Activated CD4-positive, alpha-beta T cell treated with anti-CD3 and anti-CD28 coated beads, Interleukin-2, Interleukin-6, amounts not matched to agents 100 ng/mL and 50 ng/mL, durations not matched to agents 16 hours and 8 hours (primary cell): ENCODE data around the gene KRT2.

Experiments used
- DNase-seq: peaks from one replicate; pipeline ENCODE4 v3.0.0-alpha.2; 2020

The KRT2 gene

DNA sequence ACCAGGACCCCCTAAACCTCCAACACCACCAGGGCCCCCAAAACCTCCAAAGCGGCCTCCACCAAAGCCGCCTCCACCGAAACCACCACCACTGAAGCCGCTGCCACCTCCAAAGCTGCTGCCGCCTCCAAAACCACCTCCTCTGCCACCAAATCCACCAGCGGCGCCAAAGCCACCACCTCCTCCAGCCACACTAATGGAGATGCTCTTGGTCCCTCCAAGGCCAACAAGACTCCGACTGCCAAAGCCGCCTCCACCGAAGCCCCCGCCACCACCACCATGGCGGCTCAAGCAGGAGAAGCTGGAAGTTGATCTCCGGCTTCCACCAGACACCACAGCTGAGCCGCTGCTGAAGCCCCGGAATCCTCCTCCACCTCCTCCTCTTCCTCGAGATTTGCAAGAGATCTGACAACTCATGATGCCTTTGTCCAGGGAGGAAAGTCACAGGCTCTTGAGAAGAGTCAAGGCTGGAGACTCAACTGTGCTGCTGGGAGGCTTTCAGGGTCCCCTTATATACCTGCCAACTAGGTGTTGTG, at the start of gene KRT2:
Gene KRT2 (minus strand): TSS at position 486 of the 536 bp plus-strand sequence. CDS start 69 bp downstream, at position 417.
- DNase-seq = no peak

DNA sequence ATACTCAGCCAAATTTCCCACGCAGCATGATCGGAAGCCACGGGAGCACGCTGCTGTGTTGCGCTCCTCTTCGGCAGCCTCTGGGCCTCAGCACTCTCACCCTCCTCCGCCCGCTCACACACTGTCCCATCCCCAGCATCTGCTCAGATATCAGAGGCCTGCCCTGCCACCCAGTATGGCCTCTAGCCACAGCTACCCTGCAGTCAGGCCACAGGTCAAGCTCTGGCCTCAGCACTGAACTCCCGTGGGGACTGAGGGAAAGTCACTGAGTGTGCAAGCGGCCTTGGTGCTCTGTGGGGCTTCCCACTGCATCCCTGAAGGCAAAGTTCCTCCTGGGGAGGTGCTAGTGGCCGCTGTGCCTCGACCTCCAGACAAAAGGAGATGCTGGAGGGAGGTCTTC, 49.3 kb upstream of the KRT2 start:
- no peak for DNase-seq

DNA sequence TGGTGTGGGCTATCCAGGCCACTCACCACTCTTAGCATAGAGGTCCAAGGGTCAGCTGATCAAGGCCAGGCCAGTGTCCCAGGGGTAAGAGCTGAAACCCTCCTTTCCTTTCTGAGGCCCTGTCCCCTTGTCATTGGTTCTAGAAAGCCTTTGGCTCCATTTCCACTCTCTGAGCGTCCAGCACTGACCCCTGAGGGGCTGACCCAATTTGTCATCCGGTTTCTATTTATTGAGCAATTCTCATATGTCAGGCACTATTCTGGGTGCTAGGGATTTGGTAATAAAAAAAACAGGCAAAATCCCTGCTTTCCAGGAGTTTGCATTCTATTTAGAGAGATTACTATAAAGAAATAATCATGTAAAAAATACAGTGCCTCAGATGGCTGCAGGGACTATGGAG, 47.9 kb upstream of the KRT2 start:
- DNase-seq = no peak

DNA sequence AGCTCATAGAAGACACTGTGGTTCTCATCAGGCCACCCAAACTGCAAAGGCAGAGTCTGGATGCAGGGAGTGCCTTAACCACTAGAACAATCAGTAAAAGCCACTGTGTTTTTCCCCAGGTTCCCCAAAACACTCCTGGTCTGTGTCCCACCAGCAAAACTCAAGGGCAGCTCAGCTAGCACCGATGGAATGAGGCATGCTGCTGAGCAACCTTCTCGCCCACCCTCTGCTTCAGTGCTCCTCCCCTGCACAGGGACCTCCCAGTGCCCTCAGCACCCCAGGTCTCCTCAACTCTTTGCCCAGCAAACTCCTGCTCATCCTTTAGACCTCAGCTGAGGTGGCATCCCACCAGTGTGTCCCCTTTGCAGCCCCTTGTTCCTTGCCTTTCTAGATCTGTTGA, 47.4 kb upstream of the KRT2 start:
- DNase-seq = no peak

DNA sequence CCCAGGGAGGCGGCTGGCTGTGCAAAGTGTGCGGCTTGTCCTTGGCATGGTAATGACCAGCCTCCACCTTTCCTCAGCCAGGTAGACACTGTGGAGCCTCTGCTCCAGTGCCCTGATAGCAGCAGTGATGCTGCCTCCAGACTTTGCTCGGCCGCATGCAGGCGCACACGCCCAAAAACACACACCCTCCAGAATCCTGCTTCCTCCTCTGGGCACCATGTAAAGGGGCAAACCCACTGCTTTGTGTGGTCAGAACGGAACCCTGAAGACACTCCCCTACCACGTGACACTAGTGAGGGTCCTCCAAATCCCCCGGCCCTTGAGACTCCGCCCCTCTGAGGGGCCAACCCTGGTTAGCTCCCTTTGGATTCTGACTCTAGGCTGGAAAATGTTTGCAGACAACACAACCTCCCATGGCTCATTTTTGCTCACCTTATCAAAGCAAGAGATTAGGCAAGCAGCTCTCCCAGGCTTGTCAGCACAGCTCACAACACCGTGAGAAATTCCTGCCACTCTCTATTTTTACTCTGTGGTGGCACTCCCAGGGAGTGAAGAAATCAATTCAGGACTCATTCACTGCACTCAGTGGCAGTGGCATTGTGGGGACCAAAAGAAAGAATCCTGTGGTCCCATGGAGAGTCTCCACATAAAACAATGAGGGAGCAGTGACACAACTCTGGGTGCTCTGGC, 46.8 kb upstream of the KRT2 start:
- no peak for DNase-seq

DNA sequence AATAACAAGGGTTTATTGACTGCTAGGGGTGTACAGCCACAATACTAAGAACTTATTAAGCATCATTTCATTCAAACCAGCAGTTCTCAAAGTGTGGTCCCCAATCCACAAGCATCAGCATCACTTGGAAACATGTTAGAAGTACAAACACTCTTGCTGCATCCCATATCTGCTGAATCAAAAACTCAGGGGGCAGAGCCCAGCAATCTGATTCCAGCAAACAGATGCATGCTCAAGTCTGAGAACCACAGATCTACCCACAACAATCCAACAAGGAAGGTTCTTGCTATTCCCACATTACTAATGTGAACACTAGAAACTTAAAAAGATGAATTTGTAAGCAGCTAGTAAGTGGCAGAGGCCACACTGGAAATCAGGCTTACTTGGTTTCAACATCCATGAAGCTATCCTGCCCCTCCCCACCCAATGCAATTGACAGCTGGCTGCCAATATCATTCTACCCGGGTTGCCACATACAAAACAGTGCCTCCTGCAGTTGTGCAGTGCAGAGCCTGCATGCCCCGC, 45.1 kb upstream of the KRT2 start:
- no peak for DNase-seq

DNA sequence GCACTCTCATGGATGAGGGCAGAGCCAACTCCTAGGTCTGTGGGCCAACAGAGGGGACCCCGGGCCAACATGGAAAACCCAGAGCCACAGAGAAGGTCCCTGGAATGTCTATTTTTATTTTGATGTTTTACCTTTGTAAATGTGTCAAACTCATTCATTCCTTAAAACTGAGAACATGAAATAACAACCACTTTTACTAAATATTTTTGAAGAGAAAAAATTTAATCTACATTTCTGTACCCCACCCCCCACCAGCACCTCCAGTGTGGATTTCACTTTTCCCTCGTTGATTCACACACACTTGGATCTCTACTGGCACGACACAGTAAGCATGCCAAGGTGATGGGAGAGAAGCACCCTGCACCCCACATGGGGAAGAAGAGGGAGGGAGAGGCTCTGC, 44.6 kb upstream of the KRT2 start:
- no peak for DNase-seq

DNA sequence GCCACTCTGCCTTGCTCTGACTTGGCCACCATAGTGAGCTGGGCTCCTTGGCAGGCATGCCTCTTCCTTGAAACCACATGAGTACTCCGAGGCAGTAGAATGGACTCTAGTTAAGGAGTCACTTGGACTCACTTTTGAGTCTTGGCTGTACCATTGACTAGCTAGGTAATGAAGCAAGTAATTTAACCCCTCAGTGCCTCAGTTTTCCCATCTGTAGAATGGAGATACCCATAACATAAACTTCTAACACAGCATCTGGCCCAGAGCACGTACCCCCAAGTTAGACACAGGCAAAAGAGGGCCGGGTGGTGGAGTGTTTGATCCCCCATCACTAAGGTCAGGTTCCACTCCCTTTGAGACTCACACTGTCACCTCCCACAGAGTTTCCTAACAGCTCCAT, 43.0 kb upstream of the KRT2 start:
- no peak for DNase-seq

DNA sequence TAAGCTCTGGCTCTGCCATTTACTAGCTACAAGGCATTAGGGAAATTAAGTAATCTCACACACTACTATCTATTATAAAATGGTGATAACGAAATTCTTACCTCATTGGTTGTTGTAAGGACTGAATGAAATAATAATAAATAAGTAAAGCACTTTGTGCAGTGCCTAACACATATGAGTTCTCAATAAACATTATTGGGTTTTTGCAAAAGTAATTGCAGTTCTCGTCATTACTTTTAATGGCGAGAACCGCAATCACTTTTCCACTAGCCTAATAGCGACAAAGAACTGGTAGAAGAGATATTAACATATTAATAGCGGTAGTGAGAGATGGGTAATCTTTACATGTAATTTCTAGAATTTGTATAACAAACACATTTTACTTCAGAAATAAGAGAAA, 42.1 kb upstream of the KRT2 start:
- no peak for DNase-seq

DNA sequence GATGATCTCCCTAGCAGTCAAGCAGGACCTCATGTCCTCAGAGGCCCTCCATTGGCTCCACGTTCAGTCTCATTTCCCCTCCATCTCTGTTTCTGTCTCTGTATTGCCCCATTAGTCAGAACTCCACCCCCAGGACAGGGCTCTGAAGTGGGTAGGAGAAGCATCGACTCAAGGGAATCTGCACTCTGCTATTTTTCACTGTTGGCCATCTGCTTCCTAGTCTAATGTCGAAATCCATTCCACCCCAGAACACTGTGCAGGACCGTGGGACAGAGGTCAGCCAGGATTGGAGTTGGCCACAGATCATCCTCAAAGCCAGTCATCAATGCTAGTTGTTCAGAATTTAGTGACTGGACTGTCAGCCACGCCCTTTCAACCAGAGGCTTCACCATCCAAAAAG, 41.2 kb upstream of the KRT2 start:
- no peak for DNase-seq

DNA sequence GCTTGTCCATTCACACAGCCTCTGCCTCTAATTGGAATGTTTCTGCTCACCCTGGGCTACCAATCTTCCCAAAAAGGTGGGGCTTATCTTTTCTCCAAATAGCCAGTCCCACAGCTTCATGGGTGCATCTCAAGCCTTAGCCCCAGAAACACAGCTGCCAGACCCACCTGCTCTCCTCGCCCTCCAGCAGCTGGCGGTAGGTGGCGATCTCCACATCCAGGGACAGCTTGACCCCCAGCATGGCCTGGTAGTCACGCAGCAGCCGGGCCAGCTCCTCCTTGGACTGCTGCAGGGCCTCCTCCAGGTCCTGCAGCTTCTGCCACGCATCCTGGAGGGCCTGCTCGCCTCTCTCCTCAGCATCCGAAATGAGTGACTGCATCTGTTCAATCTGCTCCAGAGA, 40.2 kb upstream of the KRT2 start:
- no peak for DNase-seq

DNA sequence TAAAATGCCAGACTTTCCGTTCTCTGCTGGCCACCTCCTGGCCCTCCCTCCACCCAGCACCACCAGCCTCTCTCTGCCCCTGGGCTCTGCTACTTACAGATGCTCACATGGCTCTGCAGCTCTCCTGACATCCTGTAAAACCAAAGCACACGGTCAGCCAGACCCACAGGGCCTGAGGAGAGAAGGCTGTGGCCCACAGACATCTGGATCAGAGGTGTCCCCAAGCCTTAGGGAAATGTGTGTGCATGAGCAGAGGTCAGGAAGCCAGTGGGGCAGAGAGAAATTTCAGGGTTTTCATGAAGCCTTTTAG, 39.8 kb upstream of the KRT2 start:
- DNase-seq = no peak

DNA sequence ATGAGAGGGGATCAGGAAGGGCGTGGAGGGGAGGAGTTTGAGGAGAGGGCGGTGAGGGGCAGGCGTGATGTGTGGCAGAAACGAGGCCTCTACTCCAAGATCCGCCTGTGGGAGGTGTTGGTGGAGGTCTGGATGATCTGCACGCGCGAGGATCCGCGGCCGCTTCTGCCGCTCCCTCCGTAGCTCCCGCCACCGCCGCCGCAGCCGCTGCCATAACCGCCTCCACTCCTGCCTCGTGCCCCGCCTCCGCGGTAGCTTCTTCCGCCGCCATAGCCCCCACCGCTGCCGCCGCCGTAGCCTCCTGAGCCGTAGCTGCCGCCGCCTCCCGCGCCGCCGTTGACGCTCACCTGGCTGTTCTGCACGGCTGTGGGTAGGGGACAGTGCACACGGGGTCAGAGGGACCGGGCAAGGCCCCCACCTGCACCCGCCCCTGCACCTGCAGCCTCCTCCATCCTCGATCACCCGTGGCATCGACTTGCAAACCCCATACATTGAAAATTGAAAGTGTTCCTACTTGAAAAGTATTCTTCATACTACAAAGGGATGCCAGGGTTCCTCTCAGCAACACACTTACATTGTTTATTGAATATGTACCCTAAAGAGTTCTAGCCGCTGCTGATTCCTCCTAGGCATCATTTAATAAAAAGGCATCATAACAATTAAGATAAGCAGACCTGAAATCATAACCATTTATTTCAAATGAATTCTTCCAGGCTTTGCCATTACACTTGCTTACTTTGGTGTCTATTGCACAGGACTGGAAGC, 39.2 kb upstream of the KRT2 start:
- peak; percentile 22 for DNase-seq

DNA sequence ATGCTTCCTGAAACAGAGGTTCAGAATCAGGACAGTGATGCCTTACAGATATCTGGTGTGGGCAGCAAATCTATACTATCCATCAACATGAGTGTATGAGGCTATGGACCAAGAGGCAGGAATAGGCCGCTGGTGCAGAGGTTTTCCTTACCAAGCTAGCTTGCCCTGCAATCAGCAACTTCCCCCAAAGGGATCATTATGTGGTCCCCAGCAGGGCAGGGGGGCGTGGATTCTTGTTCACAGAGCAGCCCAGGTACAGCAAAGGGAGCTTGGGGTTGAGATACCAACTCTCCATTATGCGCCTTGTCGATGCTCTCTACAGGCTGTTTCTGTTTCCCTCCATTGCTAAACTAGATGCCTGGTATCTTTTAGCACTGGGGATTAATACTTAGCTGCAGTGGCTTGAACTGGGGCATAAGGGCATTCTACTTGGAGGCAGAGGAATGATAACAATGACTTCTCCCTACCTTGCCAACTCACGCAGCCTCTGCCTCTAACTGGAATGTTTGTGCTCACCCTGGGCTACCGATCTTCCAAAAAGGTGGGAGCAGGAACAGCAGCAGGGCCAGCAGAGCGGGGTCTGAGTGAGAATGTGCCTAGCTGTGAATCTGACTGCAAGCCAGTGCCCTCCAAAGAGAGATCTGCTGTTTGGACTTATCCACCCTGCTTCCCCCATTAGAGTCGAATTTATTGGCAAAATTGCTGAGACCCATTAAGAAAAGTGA, 38.5 kb upstream of the KRT2 start:
- DNase-seq = no peak

DNA sequence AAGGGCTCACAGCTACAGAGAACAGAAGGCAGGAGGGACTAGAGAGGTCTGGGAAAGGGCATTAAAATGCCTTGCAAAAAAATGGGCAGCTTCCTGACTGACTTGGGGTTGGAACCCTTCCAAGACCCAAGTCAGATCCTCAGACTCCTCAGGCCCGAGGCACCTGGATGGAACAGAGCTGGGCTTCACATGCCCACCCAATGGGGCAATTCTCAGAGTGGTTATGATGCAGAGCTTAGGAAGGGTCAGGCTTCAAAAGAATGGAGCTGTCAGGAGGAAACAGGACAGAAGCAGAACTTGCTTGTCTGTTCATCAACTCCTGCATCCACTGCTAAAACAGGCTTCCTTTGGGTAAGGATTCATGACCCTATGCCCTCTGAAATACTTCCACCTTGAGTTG, 37.9 kb upstream of the KRT2 start:
- no peak for DNase-seq

DNA sequence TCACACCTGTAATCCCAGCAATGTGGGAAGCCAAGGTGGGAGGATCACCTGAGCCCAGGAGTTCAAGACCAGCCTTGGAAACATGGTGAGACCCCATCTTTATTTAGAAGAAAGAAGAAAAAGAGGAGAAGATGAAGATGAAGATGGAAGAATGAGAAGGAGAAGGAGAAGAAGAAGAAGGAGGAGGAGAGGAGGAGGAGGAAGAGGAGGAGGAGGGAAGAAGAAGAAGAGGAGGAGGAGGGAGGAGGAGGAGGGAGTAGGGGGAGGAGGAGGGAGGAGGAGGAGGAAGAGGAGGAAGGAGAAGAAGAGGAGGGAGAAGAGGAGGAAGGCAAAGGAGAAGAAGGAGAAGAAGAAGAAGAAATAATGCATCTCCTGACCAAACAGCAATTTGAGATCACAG, 37.2 kb upstream of the KRT2 start:
- DNase-seq = no peak

DNA sequence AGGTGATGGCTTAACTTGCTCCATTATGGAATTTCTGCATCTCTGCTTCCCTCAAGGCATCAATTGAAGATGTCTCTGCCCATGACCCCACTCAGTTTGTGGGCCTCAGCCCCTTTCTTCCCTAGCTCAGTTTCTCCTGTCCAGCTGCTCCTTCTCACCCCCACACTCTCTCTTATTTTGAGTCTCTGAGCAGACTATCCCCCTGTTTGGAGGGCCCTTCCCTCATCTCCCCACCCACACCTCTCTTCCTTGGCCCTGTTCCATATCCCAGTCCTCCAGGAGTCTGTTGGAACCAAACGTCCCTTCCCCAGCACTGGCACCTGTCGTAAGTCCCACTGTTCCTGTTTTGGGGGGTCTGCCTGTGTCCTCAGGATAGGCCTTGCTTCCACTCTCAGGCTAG, 36.5 kb upstream of the KRT2 start:
- DNase-seq = no peak

DNA sequence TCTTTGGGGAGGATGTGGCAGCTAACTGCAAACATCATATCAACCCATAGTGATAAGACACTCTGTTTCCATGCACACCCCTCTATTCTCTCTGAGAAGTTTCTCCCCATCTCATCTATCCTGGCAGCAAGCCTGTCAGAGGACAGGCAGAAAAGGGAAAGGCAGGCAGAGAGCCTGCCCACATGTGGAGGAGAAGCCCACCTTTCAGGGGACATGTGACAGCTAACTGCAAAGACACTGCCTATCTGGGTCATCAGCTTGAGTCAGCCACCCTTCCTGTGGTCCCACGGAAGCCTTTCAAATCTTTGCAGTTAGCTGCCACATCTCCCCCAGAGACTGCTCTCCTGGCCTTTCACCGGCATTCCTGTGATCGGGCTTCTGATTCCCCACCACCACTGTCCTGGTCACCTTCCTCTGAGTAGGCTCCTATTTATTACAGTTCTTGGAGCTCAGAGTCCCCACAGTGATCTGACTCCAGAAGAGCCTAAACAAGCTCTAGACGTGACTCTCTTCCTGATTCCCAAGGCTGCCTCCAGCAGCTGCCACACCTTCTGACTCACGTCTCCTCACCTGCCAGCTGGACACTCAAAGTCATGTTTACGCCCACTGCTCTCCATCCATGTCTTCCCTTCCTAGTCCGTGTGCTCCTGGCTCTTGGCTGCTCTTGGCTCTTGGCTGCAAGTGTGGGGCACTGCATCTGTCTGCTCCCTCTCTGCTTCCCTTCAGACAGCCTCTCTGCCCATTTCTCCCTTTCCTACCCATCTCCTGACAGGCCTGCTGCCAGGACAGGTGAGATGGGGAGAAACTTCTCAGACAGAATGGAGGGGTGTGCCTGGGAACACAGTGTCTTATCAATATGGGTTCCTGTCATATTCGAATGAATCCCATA, 35.7 kb upstream of the KRT2 start:
- DNase-seq = no peak

DNA sequence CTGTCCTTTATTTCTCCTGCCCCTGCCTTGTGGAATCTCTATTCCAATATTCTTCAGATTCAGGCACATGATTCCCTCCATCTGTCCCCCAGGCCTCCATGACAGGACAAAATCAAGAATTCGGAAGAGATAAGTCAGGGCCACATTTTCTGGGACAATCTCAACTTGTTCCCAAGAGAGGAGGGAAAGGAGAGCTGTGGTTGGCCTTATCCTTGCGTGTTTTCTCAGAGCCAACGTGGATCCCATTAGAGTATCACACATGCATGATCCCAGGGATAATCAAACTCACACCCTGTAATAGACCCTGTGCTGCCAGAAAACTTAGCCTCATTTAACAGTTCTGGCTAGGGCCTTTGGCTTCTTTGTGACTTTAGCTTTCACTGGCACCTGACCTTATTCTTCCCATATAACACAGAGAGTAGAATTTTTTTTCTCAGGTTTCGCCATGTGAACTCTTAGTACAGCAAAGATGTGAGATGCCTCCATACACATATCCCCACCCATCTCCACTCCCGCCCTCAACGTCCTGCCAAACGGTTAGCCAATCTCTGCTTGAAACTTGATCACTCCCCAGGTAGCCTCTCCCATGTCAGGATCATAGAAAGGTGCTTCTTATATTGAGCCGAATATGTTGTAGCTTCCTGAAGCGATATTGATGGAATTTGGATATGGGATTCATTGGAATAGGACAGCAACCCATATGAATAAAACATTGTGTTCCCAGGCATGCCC, 34.9 kb upstream of the KRT2 start:
- DNase-seq = no peak

DNA sequence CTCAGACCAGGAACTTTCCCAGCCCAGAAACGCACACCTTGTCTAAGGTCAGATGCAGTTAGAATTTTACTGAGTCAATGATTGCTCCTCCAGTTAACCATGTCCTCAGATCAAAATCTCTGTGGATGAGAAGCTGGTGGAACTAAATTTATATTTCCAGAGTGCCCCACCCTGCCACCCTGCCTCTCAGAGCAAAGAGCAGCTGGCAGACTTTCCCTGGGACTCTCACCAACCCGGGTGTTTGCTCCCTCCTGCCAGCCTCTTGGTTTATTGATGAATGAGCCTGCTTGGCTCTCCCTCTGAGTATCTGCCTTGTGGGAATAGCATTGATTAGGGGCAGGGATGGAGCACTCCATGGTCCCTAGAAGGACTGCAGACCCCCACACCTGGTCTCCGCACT, 34.1 kb upstream of the KRT2 start:
- DNase-seq = no peak

DNA sequence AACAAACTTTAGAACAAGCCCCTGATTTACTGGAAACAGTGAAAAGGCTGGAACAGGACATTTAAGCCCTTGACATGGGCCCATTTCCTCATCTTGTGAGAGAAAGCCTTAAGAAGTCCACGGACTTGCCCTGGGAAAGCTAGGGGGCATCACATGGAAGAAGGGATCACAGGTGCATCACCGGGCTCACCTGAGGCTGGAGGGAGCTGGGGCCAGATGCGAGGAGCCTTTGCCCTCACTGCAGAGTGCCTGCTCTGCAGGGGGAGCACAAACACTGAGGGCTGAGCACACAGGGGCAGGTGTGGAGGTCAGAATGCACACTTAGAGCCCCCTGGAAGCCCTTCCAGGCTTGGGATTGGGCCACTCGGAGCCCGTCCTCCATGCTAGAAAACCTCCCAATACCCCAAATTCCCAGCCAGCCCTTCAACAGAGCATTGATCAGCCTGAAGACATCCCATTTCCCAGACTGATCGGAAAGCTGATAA, 33.4 kb upstream of the KRT2 start:
- DNase-seq = no peak

DNA sequence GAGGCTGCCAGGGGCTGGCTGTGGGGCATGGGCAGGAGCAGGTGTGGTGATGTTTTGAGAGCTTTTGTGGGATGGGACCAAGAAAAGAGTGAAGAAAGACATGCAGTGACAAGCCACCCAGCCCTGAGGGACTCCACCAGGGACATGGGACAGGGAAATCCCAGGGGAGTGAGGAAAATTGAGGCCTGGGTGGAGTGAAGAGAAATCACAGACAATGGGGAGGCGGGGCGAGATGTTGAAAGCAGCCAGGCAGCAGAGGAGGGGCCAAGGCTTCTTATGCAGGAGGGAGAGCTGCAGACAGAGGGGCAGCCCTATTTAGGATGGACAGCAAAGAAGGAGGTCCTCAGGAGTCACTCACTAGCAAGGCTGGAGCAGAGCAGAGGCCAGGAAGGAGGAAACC, 32.4 kb upstream of the KRT2 start:
- no peak for DNase-seq
